Measurements from ENCODE around the gene FAM13C. TPM values are rescaled to one million over a fixed set of nuclear protein-coding genes. Genes with fewer than 3 reads are reported as not detected.

Gene FAM13C
- polyA plus RNA-seq, 1 donor from 2014 or later, result 89.3 TPM

DNA sequence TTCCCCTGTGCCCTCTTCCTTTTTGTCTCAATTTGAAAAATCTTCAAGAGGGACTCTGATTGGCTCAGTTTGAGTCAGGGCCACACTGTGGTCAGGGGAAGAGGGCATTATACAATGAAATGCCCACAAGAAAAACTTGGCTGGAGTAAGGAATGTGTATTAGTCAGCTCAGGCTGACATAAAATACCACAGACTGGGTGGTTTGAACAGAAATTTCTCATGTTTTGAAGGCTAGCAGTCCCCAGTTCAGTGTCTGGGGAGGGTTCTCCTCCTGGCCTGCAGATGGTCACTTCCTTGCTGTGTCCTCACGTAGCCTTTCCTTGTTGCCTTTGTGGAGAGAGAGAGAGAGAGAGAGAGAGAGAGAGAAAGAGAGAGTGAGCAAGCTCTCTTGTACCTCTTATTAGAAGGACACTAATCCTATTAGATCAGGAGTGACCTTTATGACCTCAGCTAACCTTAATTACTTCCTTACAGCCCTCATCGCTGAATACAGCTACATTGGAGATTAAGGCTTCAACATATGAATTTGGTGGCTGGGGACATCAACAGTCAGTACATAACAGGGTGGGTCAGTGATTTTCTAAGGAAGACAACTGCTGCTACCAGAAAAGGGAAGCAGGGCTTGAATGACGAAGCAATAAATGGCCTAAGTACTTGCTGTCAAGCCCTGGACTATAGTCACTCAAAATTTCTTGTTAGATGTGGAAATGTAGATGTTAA is 25.8 kb upstream of the FAM13C start:
- Histone ChIP-seq H3K4me3 (ENCODE audit: low read length) (no peak overlapping the region), H3K9me2 (ENCODE audit: insufficient read depth, low read length) (no peaks in the 10 kb centered on the region), H3K4me2 (ENCODE audit: low read length) (no peak overlapping the region), H3K9ac (ENCODE audit: low read length) (no peak overlapping the region), H3K9me3 (ENCODE audit: low read length) (no peaks in the 10 kb centered on the region), H3K27ac (ENCODE audit: low read length) (no peak overlapping the region), H4K20me1 (ENCODE audit: insufficient read depth) (no peaks in the 10 kb centered on the region), H3F3A (ENCODE audit: insufficient read depth, low read length, poor library complexity, severe bottlenecking) (peaks cover 4% of the 10 kb centered on the region), H3K27me3 (ENCODE audit: insufficient read depth, low read depth, low read length) (no peaks in the 10 kb centered on the region), H3K36me3 (ENCODE audit: insufficient read depth, low read length) (no peaks in the 10 kb centered on the region), H3K79me2 (replicated peaks; ENCODE audit: insufficient read depth, low read length) (no peaks in the 10 kb centered on the region), H2AFZ (ENCODE audit: low read depth, low read length) (no peak overlapping the region)
- TF ChIP-seq EZH2 (IDR thresholded peaks at IDR 0.05; ENCODE audit: borderline replicate concordance, insufficient read depth, low read length, poor library complexity, severe bottlenecking), result no peak
- no peak for TF ChIP-seq TAF1 (IDR thresholded peaks at IDR 0.05; ENCODE audit: low read depth)

DNA sequence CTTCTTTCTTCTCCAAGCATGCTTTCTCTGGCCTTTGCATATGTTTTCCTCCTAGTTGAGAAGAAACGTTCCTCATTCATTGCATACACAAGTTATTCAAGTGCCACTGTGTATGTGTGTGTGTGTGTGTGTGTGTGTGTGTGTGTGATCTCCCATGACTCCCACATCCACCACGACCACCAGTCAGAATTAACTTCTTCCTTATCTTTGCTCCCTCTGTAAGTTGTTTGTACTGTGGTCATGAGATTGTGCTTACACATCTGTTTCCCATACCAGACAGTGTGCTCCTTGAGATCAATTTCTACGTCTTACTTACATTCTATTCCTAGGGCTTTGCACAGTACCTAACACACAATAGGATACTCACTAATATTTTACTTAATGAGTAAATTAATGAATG is 22.4 kb upstream of the FAM13C start:
- no peaks in the 10 kb centered on the region for H3K36me3 ChIP-seq (ENCODE audit: insufficient read depth, low read length)
- no peak overlapping the region for H3K4me3 ChIP-seq (ENCODE audit: low read length)
- no peaks in the 10 kb centered on the region for H3K27me3 ChIP-seq (ENCODE audit: insufficient read depth, low read depth, low read length)
- no peaks in the 10 kb centered on the region for H3K79me2 ChIP-seq (replicated peaks; ENCODE audit: insufficient read depth, low read length)
- H3K9me2 ChIP-seq (ENCODE audit: insufficient read depth, low read length), result no peaks in the 10 kb centered on the region
- H3K4me2 ChIP-seq (ENCODE audit: low read length), result no peak overlapping the region
- TF ChIP-seq RAD21 (conservative IDR thresholded peaks at IDR 0.05) (no peak), CTCF (IDR thresholded peaks at IDR 0.05; ENCODE audit: poor library complexity, severe bottlenecking) (no peak), EZH2 (IDR thresholded peaks at IDR 0.05; ENCODE audit: borderline replicate concordance, insufficient read depth, low read length, poor library complexity, severe bottlenecking) (no peak), SMC3 (conservative IDR thresholded peaks at IDR 0.05; ENCODE audit: poor library complexity) (no peak), REST (IDR thresholded peaks at IDR 0.05; ENCODE audit: borderline replicate concordance) (no peak), POLR2AphosphoS5 (IDR thresholded peaks at IDR 0.05) (no peak), EP300 (conservative IDR thresholded peaks at IDR 0.05; ENCODE audit: poor library complexity, severe bottlenecking) (no peak), TAF1 (IDR thresholded peaks at IDR 0.05; ENCODE audit: low read depth) (no peak)
- peaks cover 11% of the 10 kb centered on the region for H3F3A ChIP-seq (ENCODE audit: insufficient read depth, low read length, poor library complexity, severe bottlenecking)
- H3K9ac ChIP-seq (ENCODE audit: low read length), result no peak overlapping the region
- no peaks in the 10 kb centered on the region for H3K9me3 ChIP-seq (ENCODE audit: low read length)
- H2AFZ ChIP-seq (ENCODE audit: low read depth, low read length), result no peak overlapping the region
- no peaks in the 10 kb centered on the region for H4K20me1 ChIP-seq (ENCODE audit: insufficient read depth)
- H3K27ac ChIP-seq (ENCODE audit: low read length), result no peak overlapping the region

Measured in neural cell (in vitro differentiated cells).